GM23338 (cell line): Measurements from ENCODE around the gene NT5M. TPM values are rescaled to one million over a fixed set of nuclear protein-coding genes. Genes with fewer than 3 reads are reported as not detected.

ENCODE experiments used
- ATAC-seq: fragments of 200-7000 bp; cut with Tn5 transposase; 3 replicates; pipeline ENCODE4 v1.9.1; 2020
- DNase-seq: peaks from one replicate; pipeline ENCODE4 v3.0.0-alpha.2; 2015; ENCODE audit warnings: low spot score
- H2AFZ ChIP-seq: fragments of 200-600 bp; sonication (generic); 2 replicates; pipeline ENCODE4 v1.8.0; 2016; ENCODE audit warnings: antibody characterized with exemption, mild to moderate bottlenecking, moderate library complexity
- H3F3A ChIP-seq: fragments of 200-600 bp; sonication (generic); replicated peaks from 2 replicates; pipeline ENCODE4 v1.8.0; 2017; ENCODE audit warnings: antibody characterized with exemption, mixed run types, low read depth
- H3K27ac ChIP-seq: fragments of 200-600 bp; sonication (generic); 2 replicates; pipeline ENCODE4 v1.6.1; 2016; ENCODE audit warnings: low read depth
- H3K27me3 ChIP-seq: fragments of 200-600 bp; sonication (generic); 2 replicates; pipeline ENCODE4 v1.8.0; 2016; ENCODE audit warnings: mild to moderate bottlenecking, mixed run types, moderate library complexity; ENCODE audit not compliant: insufficient read depth
- H3K36me3 ChIP-seq: fragments of 200-600 bp; sonication (generic); 2 replicates; pipeline ENCODE4 v1.8.0; 2016; ENCODE audit warnings: mild to moderate bottlenecking; ENCODE audit not compliant: insufficient read depth
- H3K4me1 ChIP-seq: fragments of 200-600 bp; sonication (generic); 2 replicates; pipeline ENCODE4 v1.8.0; 2016; ENCODE audit warnings: mild to moderate bottlenecking, moderate library complexity; ENCODE audit not compliant: insufficient read depth
- H3K4me2 ChIP-seq: fragments of 200-600 bp; sonication (generic); 2 replicates; pipeline ENCODE4 v1.7.1; 2017; ENCODE audit warnings: mixed run types
- H3K4me3 ChIP-seq: fragments of 200-600 bp; sonication (generic); 2 replicates; pipeline ENCODE4 v1.6.1; 2016; ENCODE audit warnings: mixed run types
- H3K79me2 ChIP-seq: fragments of 200-600 bp; sonication (generic); replicated peaks from 2 replicates; pipeline ENCODE4 v1.8.0; 2017; ENCODE audit warnings: mild to moderate bottlenecking; ENCODE audit not compliant: insufficient read depth
- H3K9me2 ChIP-seq: fragments of 200-600 bp; sonication (generic); 2 replicates; pipeline ENCODE4 v1.8.0; 2017; ENCODE audit not compliant: insufficient read depth
- H4K20me1 ChIP-seq: fragments of 200-600 bp; sonication (generic); replicated peaks from 2 replicates; pipeline ENCODE4 v1.8.0; 2017; ENCODE audit warnings: mild to moderate bottlenecking; ENCODE audit not compliant: insufficient read depth
- H3K27ac Mint-ChIP-seq: 2 replicates; pipeline ENCODE4 v1.8.0; 2020; ENCODE audit warnings: inconsistent platforms, mild to moderate bottlenecking, moderate library complexity, mixed read lengths
- H3K27me3 Mint-ChIP-seq: 3 replicates; pipeline ENCODE4 v1.8.0; 2022; ENCODE audit warnings: low read depth, mild to moderate bottlenecking, moderate library complexity, mixed read lengths, inconsistent platforms; ENCODE audit not compliant: insufficient read depth, poor library complexity
- H3K36me3 Mint-ChIP-seq: 3 replicates; pipeline ENCODE4 v1.8.0; 2021; ENCODE audit warnings: low read depth, mild to moderate bottlenecking, inconsistent platforms, moderate library complexity, mixed read lengths
- H3K4me1 Mint-ChIP-seq: 3 replicates; pipeline ENCODE4 v1.8.0; 2020; ENCODE audit warnings: mild to moderate bottlenecking, inconsistent platforms, mixed read lengths
- H3K4me3 Mint-ChIP-seq: 3 replicates; pipeline ENCODE4 v1.8.0; 2021; ENCODE audit warnings: moderate library complexity, mild to moderate bottlenecking, inconsistent platforms, mixed read lengths
- H3K9me3 Mint-ChIP-seq: 3 replicates; pipeline ENCODE4 v1.8.0; 2020; ENCODE audit warnings: moderate library complexity, mild to moderate bottlenecking, inconsistent platforms, mixed read lengths
- CREB1 ChIP-seq: fragments of 250-450 bp; sonication (Bioruptor Pico); IDR thresholded peaks from 2 replicates; pipeline ENCODE4 v1.5.0; 2020; ENCODE audit warnings: low read depth, mild to moderate bottlenecking, moderate library complexity
- CTCF ChIP-seq, 2 experiments: fragments of 200-600 bp in 1 of 2; sonication (generic) in 1 of 2; conservative IDR thresholded peaks; 2 replicates each; pipeline versions ENCODE4 v1.5.1 to v1.6.1; 2016 to 2017; ENCODE audit warnings: antibody characterized with exemption in 2 of 2, low read depth in 2 of 2, mild to moderate bottlenecking in 2 of 2, moderate library complexity in 1 of 2
- EZH2phosphoT487 ChIP-seq: fragments of 200-600 bp; sonication (generic); IDR thresholded peaks from one replicate; pipeline ENCODE4 v1.8.1; 2018; ENCODE audit warnings: antibody characterized with exemption; ENCODE audit not compliant: unreplicated experiment
- NANOG ChIP-seq: IDR thresholded peaks from 2 replicates; pipeline ENCODE4 v1.6.1; 2016; ENCODE audit warnings: antibody characterized with exemption, borderline replicate concordance
- POLR2AphosphoS5 ChIP-seq: IDR thresholded peaks from 2 replicates; pipeline ENCODE4 v1.6.1; 2016; ENCODE audit warnings: antibody characterized with exemption, low read depth
- REST ChIP-seq: IDR thresholded peaks from one replicate; pipeline ENCODE4 v1.6.1; 2018; ENCODE audit warnings: antibody characterized with exemption; ENCODE audit not compliant: unreplicated experiment
- STAT1 ChIP-seq: IDR thresholded peaks from one replicate; pipeline ENCODE4 v1.6.1; 2016; ENCODE audit warnings: antibody characterized with exemption; ENCODE audit not compliant: unreplicated experiment
- ZNF114 ChIP-seq: fragments of 250-450 bp; sonication (Bioruptor Pico); IDR thresholded peaks from 2 replicates; pipeline ENCODE4 v1.5.0; 2020; ENCODE audit warnings: mild to moderate bottlenecking, moderate library complexity
- ZNF462 ChIP-seq: fragments of 250-450 bp; sonication (Bioruptor Pico); IDR thresholded peaks from 2 replicates; pipeline ENCODE4 v1.5.0; 2020; ENCODE audit warnings: mild to moderate bottlenecking, moderate library complexity
- polyA plus RNA-seq: library from polyadenylated mRNA; unstranded; fragments of >200 nt; fragmentation: Nextera tagmentation; extraction: Ambion mirVana; gene quantifications from 2 replicates; pipeline ENCODE4 v1.2.1, GENCODE V29; 2016
- total RNA-seq: library from RNA; depleted of rRNA; stranded (reverse); fragments of >200 nt; shearing (Covaris generic); gene quantifications from 2 replicates; pipeline ENCODE4 v1.2.3, GENCODE V29; 2014

The NT5M gene
- total and polyA plus RNA-seq, 2 experiments from 2014 or later: 6.0 to 10.6 TPM

GRCh38 chr17:17313350-17313991, 10.3 kb downstream of the NT5M start:
- H3K27me3 Mint-ChIP-seq: peaks cover 6% of the 10 kb centered on the region
- H3K27ac ChIP-seq: no peak overlapping the region; the same call in 1 of the 2 replicates
- H3K9me2 ChIP-seq: no peaks in the 10 kb centered on the region
- H3K36me3 ChIP-seq: no peaks in the 10 kb centered on the region
- H3K4me3 ChIP-seq: no peak overlapping the region
- peaks cover 3% of the 10 kb centered on the region; the same call in 2 of the 3 replicates for H3K9me3 Mint-ChIP-seq
- H3K4me1 ChIP-seq: no peaks in the 10 kb centered on the region
- no peaks in the 10 kb centered on the region for H3K27me3 ChIP-seq
- H4K20me1 ChIP-seq: no peaks in the 10 kb centered on the region; the same call in 1 of the 2 replicates
- H3K27ac Mint-ChIP-seq: no peak overlapping the region
- no peaks in the 10 kb centered on the region for H3F3A ChIP-seq
- H3K4me1 Mint-ChIP-seq: peaks cover 11% of the 10 kb centered on the region
- TF ChIP-seq ZNF114 (CRISPR knock-in tag) (no peak), NANOG (no peak), REST (no peak), CTCF (conservative IDR thresholded peaks at IDR 0.05; ENCODE audit: low read depth in 2 of 2) (peak; percentile 67 to 87), STAT1 (no peak)
- ATAC-seq: peak; percentile 98
- H3K79me2 ChIP-seq: no peaks in the 10 kb centered on the region
- peak overlapping the region; percentile 80 for H2AFZ ChIP-seq
- H3K36me3 Mint-ChIP-seq: peaks cover 42% of the 10 kb centered on the region
- no peak overlapping the region for H3K4me3 Mint-ChIP-seq
- peak; percentile 89 for DNase-seq
- no peak overlapping the region for H3K4me2 ChIP-seq

GRCh38 chr17:17314501-17315071, 11.4 kb downstream of the NT5M start:
- Histone ChIP-seq H3K4me3 (no peak overlapping the region), H3K79me2 (no peaks in the 10 kb centered on the region), H3K4me2 (no peak overlapping the region), H3K27me3 (no peaks in the 10 kb centered on the region), H3K36me3 (no peaks in the 10 kb centered on the region), H4K20me1 (no peaks in the 10 kb centered on the region; the same call in 1 of the 2 replicates), H2AFZ (no peak overlapping the region), H3K4me1 (no peaks in the 10 kb centered on the region), H3K9me2 (no peaks in the 10 kb centered on the region), H3F3A (no peaks in the 10 kb centered on the region), H3K27ac (no peak overlapping the region)
- H3K27me3 Mint-ChIP-seq: peaks cover 7% of the 10 kb centered on the region
- no peak overlapping the region for H3K27ac Mint-ChIP-seq
- no peak overlapping the region for H3K4me3 Mint-ChIP-seq
- peaks cover 11% of the 10 kb centered on the region for H3K4me1 Mint-ChIP-seq
- peaks cover 3% of the 10 kb centered on the region; the same call in 2 of the 3 replicates for H3K9me3 Mint-ChIP-seq
- peaks cover 32% of the 10 kb centered on the region for H3K36me3 Mint-ChIP-seq
- ATAC-seq (no peak), DNase-seq (no peak)
- TF ChIP-seq STAT1: no peak
- no peak for TF ChIP-seq NANOG
- no peak for TF ChIP-seq POLR2AphosphoS5
- TF ChIP-seq EZH2phosphoT487: no peak
- no peak for TF ChIP-seq ZNF462 (CRISPR knock-in tag)
- no peak for TF ChIP-seq CREB1 (CRISPR knock-in tag)
